ENCODE data around the gene MAB21L2. TPM values are rescaled to one million over a fixed set of nuclear protein-coding genes. Genes with fewer than 3 reads are reported as not detected.

Gene MAB21L2
- polyA plus RNA-seq, 3 donors = not detected

- no peaks in the 10 kb centered on the region for H3K36me3 ChIP-seq (replicated peaks in 1 of 2; ENCODE audit: control insufficient read depth in 1 of 2, insufficient read depth in 2 of 2, low read length in 2 of 2)
- Mint-ChIP-seq H3K36me3 (no peaks in the 10 kb centered on the region), H3K9me3 (no peaks in the 10 kb centered on the region), H3K27me3 (ENCODE audit: low read depth in 3 of 3) (no peaks in the 10 kb centered on the region), H3K27ac (no peak overlapping the region), H3K4me3 (no peak overlapping the region), H3K4me1 (no peaks in the 10 kb centered on the region)
- no peaks in the 10 kb centered on the region for H3K27me3 ChIP-seq (ENCODE audit: control insufficient read depth in 2 of 2, insufficient read depth in 2 of 2, low read length in 2 of 2)
- TF ChIP-seq, protein P1, sequence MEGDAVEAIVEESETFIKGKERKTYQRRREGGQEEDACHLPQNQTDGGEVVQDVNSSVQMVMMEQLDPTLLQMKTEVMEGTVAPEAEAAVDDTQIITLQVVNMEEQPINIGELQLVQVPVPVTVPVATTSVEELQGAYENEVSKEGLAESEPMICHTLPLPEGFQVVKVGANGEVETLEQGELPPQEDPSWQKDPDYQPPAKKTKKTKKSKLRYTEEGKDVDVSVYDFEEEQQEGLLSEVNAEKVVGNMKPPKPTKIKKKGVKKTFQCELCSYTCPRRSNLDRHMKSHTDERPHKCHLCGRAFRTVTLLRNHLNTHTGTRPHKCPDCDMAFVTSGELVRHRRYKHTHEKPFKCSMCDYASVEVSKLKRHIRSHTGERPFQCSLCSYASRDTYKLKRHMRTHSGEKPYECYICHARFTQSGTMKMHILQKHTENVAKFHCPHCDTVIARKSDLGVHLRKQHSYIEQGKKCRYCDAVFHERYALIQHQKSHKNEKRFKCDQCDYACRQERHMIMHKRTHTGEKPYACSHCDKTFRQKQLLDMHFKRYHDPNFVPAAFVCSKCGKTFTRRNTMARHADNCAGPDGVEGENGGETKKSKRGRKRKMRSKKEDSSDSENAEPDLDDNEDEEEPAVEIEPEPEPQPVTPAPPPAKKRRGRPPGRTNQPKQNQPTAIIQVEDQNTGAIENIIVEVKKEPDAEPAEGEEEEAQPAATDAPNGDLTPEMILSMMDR (IDR thresholded peaks at IDR 0.05) = no peak
- no peak overlapping the region for H3K4me2 ChIP-seq (replicated peaks; ENCODE audit: extremely low read depth, low read length, poor library complexity, severe bottlenecking)
- H4K20me1 ChIP-seq (ENCODE audit: insufficient read depth, low read length) = no peaks in the 10 kb centered on the region
- no peak overlapping the region for H3K4me3 ChIP-seq (replicated peaks in 1 of 3; ENCODE audit: low read depth in 2 of 3, low read length in 3 of 3)
- H2AFZ ChIP-seq (ENCODE audit: insufficient read depth, low read depth, low read length, poor library complexity, severe bottlenecking) = no peak overlapping the region
- H3K27ac ChIP-seq (ENCODE audit: low read depth in 1 of 2, low read length in 2 of 2) = no peak overlapping the region
- intact Hi-C loops (cut with micrococcal nuclease) = no loop called here
- no peaks in the 10 kb centered on the region for H3K9me3 ChIP-seq (replicated peaks in 1 of 2; ENCODE audit: control insufficient read depth in 1 of 2, insufficient read depth in 1 of 2, low read length in 2 of 2)
- DNase-seq = no peak
- no peak overlapping the region for H3K9ac ChIP-seq (ENCODE audit: insufficient read depth, low read length, poor library complexity, severe bottlenecking)
- no peaks in the 10 kb centered on the region for H3K79me2 ChIP-seq (ENCODE audit: insufficient read depth, low read length)
- 100% methylated on average over 1 of the region's 5 CpGs for WGBS (ENCODE audit: insufficient coverage)
- no peaks in the 10 kb centered on the region for H3K4me1 ChIP-seq (ENCODE audit: control insufficient read depth in 1 of 2, insufficient read depth in 2 of 2, low read length in 2 of 2)
Measured at GRCh38 chr4:150572704-150573504, 9.0 kb upstream of the MAB21L2 start.

DNA sequence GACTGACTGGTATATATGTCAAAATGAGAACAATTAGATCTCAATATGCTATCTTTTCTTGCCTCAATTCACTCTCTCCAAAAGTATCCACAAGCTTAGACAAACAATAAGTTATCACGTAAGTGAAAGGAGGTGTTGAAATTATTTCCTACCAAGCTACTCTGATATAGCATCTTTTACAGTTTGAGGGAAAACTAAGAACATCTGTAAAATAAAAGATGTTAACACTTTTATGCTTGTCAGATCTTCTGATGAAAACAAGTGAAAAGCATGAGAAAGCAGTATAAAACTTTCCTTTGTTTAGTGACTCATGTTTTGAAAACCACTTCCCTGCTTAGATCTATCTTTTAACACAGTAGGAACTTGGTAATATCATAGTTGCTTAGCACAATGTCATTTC is 8.4 kb upstream of the MAB21L2 start:
- H4K20me1 ChIP-seq (ENCODE audit: insufficient read depth, low read length) = no peaks in the 10 kb centered on the region
- H3K4me3 Mint-ChIP-seq = no peak overlapping the region
- no peaks in the 10 kb centered on the region for H3K9me3 ChIP-seq (replicated peaks in 1 of 2; ENCODE audit: control insufficient read depth in 1 of 2, insufficient read depth in 1 of 2, low read length in 2 of 2)
- no peaks in the 10 kb centered on the region for H3K79me2 ChIP-seq (ENCODE audit: insufficient read depth, low read length)
- H3K27me3 Mint-ChIP-seq (ENCODE audit: low read depth in 3 of 3) = no peaks in the 10 kb centered on the region
- TF ChIP-seq, protein P1 (IDR thresholded peaks at IDR 0.05) = no peak
- H3K4me2 ChIP-seq (replicated peaks; ENCODE audit: extremely low read depth, low read length, poor library complexity, severe bottlenecking) = no peak overlapping the region
- H3K9ac ChIP-seq (ENCODE audit: insufficient read depth, low read length, poor library complexity, severe bottlenecking) = no peak overlapping the region
- no peak overlapping the region for H3K27ac ChIP-seq (ENCODE audit: low read depth in 1 of 2, low read length in 2 of 2)
- no peak for DNase-seq
- H3K4me1 Mint-ChIP-seq = no peaks in the 10 kb centered on the region
- H3K4me3 ChIP-seq (replicated peaks in 1 of 3; ENCODE audit: low read depth in 2 of 3, low read length in 3 of 3) = no peak overlapping the region
- no peak overlapping the region for H3K27ac Mint-ChIP-seq
- WGBS (ENCODE audit: insufficient coverage) = no CpG with 5 or more reads among the region's 1 CpG
- H3K36me3 Mint-ChIP-seq = no peaks in the 10 kb centered on the region
- no peak overlapping the region for H2AFZ ChIP-seq (ENCODE audit: insufficient read depth, low read depth, low read length, poor library complexity, severe bottlenecking)
- no peaks in the 10 kb centered on the region for H3K9me3 Mint-ChIP-seq
- H3K36me3 ChIP-seq (replicated peaks in 1 of 2; ENCODE audit: control insufficient read depth in 1 of 2, insufficient read depth in 2 of 2, low read length in 2 of 2) = no peaks in the 10 kb centered on the region
- H3K4me1 ChIP-seq (ENCODE audit: control insufficient read depth in 1 of 2, insufficient read depth in 2 of 2, low read length in 2 of 2) = no peaks in the 10 kb centered on the region
- H3K27me3 ChIP-seq (ENCODE audit: control insufficient read depth in 2 of 2, insufficient read depth in 2 of 2, low read length in 2 of 2) = no peaks in the 10 kb centered on the region
- intact Hi-C loops (cut with micrococcal nuclease) = no loop called here
